HG03280 (cell line): ENCODE data around the gene OR4K17.
"Not testable (repeated sequence)": the region's sequence is repeated elsewhere in the genome, so short reads cannot be mapped to it uniquely, and the experiment has no call there.

Source experiments
- ATAC-seq: cut with Tn5 transposase; IDR thresholded peaks from one replicate; pipeline ENCODE4 v1.9.1; 2021; ENCODE audit warnings: mild to moderate bottlenecking, moderate library complexity; ENCODE audit not compliant: unreplicated experiment

Gene OR4K17

GRCh38 chr14:20110438-20110837, at the start of gene OR4K17:
TSS of gene OR4K17 (plus strand) at chr14:20110739. CDS start at chr14:20117500, 6,761 bp downstream.
- no peak for ATAC-seq

GRCh38 chr14:20092050-20092449, 18.5 kb upstream of the OR4K17 start:
- ATAC-seq = no peak

- no peak for ATAC-seq
These were observed 17.1 kb upstream of the OR4K17 start for GRCh38 chr14:20093442-20093841.

DNA sequence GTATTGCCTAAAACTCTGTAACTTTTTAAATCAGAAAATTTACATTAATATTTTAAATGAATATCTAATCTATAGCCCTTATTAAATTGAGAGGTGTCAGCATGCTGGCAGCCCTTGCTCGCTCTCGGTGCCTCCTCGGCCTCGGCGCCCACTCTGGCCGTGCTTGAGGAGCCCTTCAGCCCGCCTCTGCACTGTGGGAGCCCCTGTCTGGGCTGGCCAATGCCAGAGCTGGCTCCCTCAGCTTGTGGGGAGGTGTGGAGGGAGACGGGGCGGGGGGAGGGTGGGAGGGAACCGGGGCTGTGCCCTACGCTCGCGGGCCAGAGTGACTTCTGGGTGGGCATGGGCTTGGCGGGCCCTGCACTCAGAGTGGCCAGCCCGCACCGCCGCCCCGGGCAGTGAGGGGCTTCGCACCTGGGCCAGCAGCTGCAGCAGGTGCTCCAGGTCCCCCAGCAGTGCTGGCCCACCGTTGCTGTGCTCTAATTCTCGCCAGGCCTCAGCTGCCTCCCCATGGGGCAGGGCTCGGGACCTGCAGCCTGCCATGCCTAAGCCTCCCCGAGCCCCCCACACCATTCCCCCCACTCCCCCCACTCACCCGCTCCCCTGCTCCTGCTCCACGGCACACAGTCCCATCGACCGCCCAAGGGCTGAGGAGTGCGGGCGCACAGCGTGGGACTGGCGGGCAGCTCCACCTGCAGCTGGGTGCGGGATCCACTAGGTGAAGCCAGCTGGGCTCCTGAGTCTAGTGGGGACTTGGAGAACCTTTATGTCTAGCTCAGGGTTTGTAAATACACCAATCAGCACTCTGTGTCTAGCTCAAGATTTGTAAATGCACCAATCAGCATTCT, 11.4 kb upstream of the OR4K17 start:
- ATAC-seq = not testable (repeated sequence)

DNA sequence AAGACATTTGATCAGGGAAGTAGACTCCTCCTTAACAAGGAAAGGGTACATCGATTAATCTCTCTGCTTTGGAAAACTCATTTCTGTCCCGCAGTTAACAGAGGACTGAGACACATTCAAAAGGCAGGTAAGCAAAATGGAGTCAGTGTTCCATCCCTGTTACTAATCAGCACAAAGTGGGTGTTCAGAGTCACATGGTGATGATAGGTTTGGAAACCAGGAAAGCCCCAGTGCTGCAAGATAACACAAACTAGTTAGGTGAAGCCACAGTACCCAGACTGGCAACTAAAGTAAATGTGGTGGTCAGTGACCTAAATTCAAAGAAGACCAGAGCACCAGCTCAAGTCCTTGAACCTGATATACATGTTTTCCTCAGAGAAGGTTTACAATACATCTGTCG, 1.8 kb downstream of the OR4K17 start:
- no peak for ATAC-seq

GRCh38 chr14:20116748-20117147, 6.2 kb downstream of the OR4K17 start:
- no peak for ATAC-seq

- ATAC-seq = no peak
These were observed 8.3 kb downstream of the OR4K17 start for GRCh38 chr14:20118795-20119194.

DNA sequence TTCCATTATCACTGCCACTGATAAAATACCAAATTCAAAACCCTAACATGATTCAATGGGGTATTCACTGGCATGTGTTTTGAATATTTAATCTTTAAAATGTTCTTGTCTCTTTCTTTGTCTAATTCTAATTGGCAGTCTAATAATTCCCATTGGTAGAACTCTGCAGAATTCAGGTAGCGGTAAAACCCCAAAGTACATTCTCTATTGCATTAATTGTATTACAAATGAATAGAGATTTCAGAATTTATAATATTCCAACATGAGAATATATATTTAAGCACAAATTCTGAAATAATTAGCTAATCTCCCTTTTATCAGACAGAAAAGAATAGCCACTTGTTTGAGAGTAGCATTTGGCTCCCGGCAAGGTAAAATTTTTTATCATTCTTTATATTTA, 28.0 kb downstream of the OR4K17 start, which contains the start of gene OR4N5:
Gene OR4N5, plus strand, starts transcription at position 301 of the 400 bp plus-strand sequence. CDS start 4,916 bp downstream, outside the sequence.
- no peak for ATAC-seq

DNA sequence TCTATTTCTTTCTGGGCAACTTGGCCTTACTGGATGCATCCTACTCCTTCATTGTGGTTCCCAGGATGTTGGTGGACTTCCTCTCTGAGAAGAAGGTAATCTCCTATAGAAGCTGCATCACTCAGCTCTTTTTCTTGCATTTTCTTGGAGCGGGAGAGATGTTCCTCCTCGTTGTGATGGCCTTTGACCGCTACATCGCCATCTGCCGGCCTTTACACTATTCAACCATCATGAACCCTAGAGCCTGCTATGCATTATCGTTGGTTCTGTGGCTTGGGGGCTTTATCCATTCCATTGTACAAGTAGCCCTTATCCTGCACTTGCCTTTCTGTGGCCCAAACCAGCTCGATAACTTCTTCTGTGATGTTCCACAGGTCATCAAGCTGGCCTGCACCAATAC, 33.4 kb downstream of the OR4K17 start:
- ATAC-seq = no peak

DNA sequence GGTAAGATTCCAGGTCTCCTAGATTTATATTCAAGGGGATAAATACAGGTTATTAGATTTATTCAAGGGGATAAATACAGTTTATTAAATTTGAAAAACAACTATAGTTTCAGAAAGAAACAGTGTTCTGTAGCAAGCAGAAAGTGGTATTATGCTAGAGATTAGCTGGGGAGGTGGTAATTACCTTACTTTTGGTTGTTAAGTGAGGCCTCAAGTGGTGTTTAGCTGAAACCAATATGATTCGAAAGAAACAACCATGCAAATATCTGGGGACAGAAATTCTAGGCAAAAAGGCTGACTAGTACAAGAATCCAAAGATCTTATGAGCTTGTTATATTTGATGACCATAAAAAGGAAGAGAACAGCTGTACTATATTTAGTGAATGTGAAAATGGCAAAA, 34.3 kb downstream of the OR4K17 start:
- no peak for ATAC-seq

DNA sequence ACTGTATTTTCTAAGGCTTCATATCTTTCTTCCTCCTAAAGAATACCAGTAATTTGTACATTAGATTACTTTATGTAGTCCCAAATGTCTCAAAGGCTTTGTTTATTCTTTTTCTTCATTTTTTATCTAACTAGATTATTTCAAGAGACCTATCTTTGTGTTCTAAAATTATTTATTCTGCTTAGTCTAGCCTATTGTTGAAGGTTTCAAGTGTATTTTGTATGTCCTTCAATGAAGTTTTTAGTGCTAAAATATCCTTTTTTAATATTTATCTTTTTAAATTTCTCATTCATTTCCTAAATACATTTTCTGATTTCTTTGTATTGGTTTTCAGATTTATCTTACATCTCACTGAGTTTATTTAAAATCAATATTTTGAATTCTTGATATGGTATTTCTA, 53.9 kb downstream of the OR4K17 start:
- no peak for ATAC-seq

DNA sequence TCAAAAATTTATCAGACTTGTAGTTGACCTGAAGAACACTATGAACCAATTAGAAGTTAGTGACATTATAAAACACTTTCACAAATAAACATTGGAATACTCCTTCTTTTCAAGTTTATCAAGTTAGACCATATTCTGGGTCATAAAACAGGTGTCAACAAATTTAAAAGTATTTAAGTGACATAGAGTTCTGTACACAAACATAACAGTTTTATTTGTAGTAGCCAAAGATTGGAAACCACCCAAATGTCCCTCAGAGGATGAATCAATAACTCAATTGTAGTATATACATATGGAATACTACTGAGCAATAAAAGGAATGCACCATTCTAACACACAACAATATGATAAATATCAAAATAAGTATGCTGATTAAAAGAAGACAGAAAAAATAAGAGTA, 56.6 kb downstream of the OR4K17 start:
- no peak for ATAC-seq

DNA sequence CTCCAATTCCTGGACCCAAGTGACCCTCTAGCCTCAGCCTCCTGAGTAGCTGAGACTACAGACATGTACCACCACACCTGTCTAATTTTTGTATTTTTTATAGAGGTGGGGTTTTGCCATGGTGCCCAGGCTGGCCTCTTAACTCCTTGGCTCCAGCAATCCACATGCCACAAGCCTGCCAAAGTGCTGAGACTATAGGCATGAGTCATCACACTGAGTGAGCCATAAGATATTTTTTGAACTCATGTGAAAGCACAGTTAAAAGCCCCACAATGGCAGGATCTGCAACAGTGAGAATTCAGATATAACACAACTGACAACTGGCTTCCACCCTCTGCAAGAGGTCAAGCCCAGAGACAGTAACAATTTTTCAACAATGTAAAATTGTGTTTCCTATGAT, 59.3 kb downstream of the OR4K17 start:
- not testable (repeated sequence) for ATAC-seq
